ENCODE measurements around the gene UBE2L5.
"Not testable (repeated sequence)": the region's sequence is repeated elsewhere in the genome, so short reads cannot be mapped to it uniquely, and the experiment has no call there.

- not testable (repeated sequence) for TF ChIP-seq POLR2A, POLR2AphosphoS5 (IDR thresholded peaks at IDR 0.05)
- peak in 3 of 4 experiments; percentile 9 to 54 (median 25) for TF ChIP-seq CTCF (IDR thresholded peaks at IDR 0.05)
Measured at GRCh38 chr13:30461279-30462066, 39.2 kb downstream of the UBE2L5 start.
